NT2/D1 (cell line): ENCODE data around the gene ATAD3C.

Experiments used
- SUZ12 ChIP-seq: IDR thresholded peaks from 2 replicates; pipeline ENCODE4 v1.6.1; 2011; ENCODE audit not compliant: insufficient read length, insufficient read depth; ENCODE audit errors: extremely low read depth
- YY1 ChIP-seq: IDR thresholded peaks from 2 replicates; pipeline ENCODE4 v1.6.1; 2011; ENCODE audit not compliant: insufficient read length, insufficient read depth
- ZNF274 ChIP-seq: IDR thresholded peaks from 2 replicates; pipeline ENCODE4 v1.6.1; 2011; ENCODE audit warnings: mild to moderate bottlenecking, low read depth, low read length

- TF ChIP-seq ZNF274 (no peak), YY1 (no peak), SUZ12 (no peak)
These were observed 13.0 kb downstream of the ATAD3C start for GRCh38 chr1:1462318-1462966.
